ENCODE measurements around the gene TGM3. TPM values are rescaled to one million over a fixed set of nuclear protein-coding genes. Genes with fewer than 3 reads are reported as not detected.

The TGM3 gene
- total RNA-seq, 5 donors from 2014 or later (not counting 1 experiment from before 2014, with no cell fraction given): not detected

- CTCF ChIA-PET: no interaction called here
- Mint-ChIP-seq H3K36me3 (no peaks in the 10 kb centered on the region), H3K4me1 (peaks cover 0 to 10% (median 7%) of the 10 kb centered on the region in 3 donors), H3K4me3 (no peak overlapping the region), H3K27me3 (peaks cover 22 to 33% of the 10 kb centered on the region in 2 donors), H3K27ac (no peak overlapping the region), H3K9me3 (no peaks in the 10 kb centered on the region)
- H3K27me3 ChIP-seq (replicated peaks in 1 of 2; ENCODE audit: control insufficient read depth in 2 of 2, extremely low read depth in 1 of 2, insufficient read depth in 2 of 2, low read length in 1 of 2): peaks cover 0 to 26% of the 10 kb centered on the region in 2 experiments
- no peaks in the 10 kb centered on the region for H3K36me3 ChIP-seq (ENCODE audit: control insufficient read depth in 2 of 2, extremely low read depth in 1 of 2, insufficient read depth in 1 of 2, low read length in 1 of 2)
- ATAC-seq (replicated peaks in 1 of 4): no peak
- H3K9me3 ChIP-seq: no peaks in the 10 kb centered on the region
- POLR2A ChIA-PET: no interaction called here
- peaks cover 0 to 2% of the 10 kb centered on the region in 2 experiments for H3K4me1 ChIP-seq (ENCODE audit: control insufficient read depth in 1 of 2, extremely low read depth in 1 of 2, insufficient read depth in 2 of 2, low read length in 2 of 2)
- DNase-seq: no peak
- H3K4me3 ChIP-seq (ENCODE audit: control insufficient read depth in 1 of 2, extremely low read depth in 1 of 2, low read length in 1 of 2): no peak overlapping the region
- no peak overlapping the region for H3K27ac ChIP-seq (ENCODE audit: low read length)
- no CpG with 5 or more reads among the region's 1 CpG for WGBS (ENCODE audit: insufficient coverage)
Measured at GRCh38 chr20:2254333-2254732, 41.5 kb upstream of the TGM3 start.

- Histone ChIP-seq H3K4me3 (ENCODE audit: control insufficient read depth in 1 of 2, extremely low read depth in 1 of 2, low read length in 1 of 2) (no peak overlapping the region), H3K36me3 (ENCODE audit: control insufficient read depth in 2 of 2, extremely low read depth in 1 of 2, insufficient read depth in 1 of 2, low read length in 1 of 2) (no peaks in the 10 kb centered on the region), H3K27ac (ENCODE audit: low read length) (no peak overlapping the region), H3K4me1 (ENCODE audit: control insufficient read depth in 1 of 2, extremely low read depth in 1 of 2, insufficient read depth in 2 of 2, low read length in 2 of 2) (peaks cover 0 to 2% of the 10 kb centered on the region in 2 experiments), H3K27me3 (replicated peaks in 1 of 2; ENCODE audit: control insufficient read depth in 2 of 2, extremely low read depth in 1 of 2, insufficient read depth in 2 of 2, low read length in 1 of 2) (peaks cover 0 to 34% of the 10 kb centered on the region in 2 experiments), H3K9me3 (no peaks in the 10 kb centered on the region)
- Mint-ChIP-seq H3K27me3 (peaks cover 19 to 38% of the 10 kb centered on the region in 2 donors), H3K27ac (peak overlapping the region in 1 of 2 donors; percentile 34), H3K36me3 (no peaks in the 10 kb centered on the region), H3K9me3 (no peaks in the 10 kb centered on the region), H3K4me1 (peaks cover 0 to 10% (median 7%) of the 10 kb centered on the region in 3 donors), H3K4me3 (no peak overlapping the region)
- DNase-seq (no peak), ATAC-seq (replicated peaks in 1 of 4) (peak in 1 of 4 experiments; percentile 40)
- 65% methylated on average over 7 of the region's 9 CpGs for WGBS (ENCODE audit: insufficient coverage)
- ChIA-PET CTCF (interaction anchor here in 1 of 2 donors (0.7 kb wide), 1 partner anchor 108 kb away, joined by 3 read pairs; no protein-coding TSS in a partner anchor), POLR2A (no interaction called here)
Measured at GRCh38 chr20:2255926-2256531, 39.8 kb upstream of the TGM3 start.

DNA sequence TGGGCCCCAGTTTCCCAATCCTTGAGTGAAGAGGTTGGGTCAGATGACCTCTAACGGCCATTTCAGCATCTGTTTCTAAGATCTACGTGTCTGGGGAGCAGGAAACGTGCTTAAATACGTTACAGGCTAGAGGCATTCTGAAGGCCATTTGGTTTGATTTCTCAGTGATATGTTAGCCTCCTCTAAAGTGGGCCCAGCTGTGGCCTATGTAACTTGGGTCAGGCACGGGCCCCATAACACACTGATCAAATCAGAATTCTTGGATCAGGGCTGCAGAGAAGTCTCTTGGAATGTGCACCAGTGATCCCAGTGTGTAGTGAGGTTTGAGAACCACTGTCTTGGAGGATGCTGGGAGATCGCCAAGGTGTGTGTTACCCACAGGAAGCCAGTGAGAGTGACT lies 36.1 kb upstream of the TGM3 start:
- H3K4me1 ChIP-seq (ENCODE audit: control insufficient read depth in 1 of 2, extremely low read depth in 1 of 2, insufficient read depth in 2 of 2, low read length in 2 of 2): peaks cover 0 to 2% of the 10 kb centered on the region in 2 experiments
- no peak overlapping the region for H3K27ac Mint-ChIP-seq
- WGBS (ENCODE audit: insufficient coverage): 81% methylated on average over 6 of the region's 6 CpGs
- ATAC-seq (replicated peaks in 1 of 4) (no peak), DNase-seq (no peak)
- no peak overlapping the region for H3K4me3 Mint-ChIP-seq
- no peaks in the 10 kb centered on the region for H3K9me3 Mint-ChIP-seq
- POLR2A ChIA-PET: no interaction called here
- no peaks in the 10 kb centered on the region for H3K36me3 ChIP-seq (ENCODE audit: control insufficient read depth in 2 of 2, extremely low read depth in 1 of 2, insufficient read depth in 1 of 2, low read length in 1 of 2)
- no peak overlapping the region for H3K27ac ChIP-seq (ENCODE audit: low read length)
- no peaks in the 10 kb centered on the region for H3K9me3 ChIP-seq
- no peaks in the 10 kb centered on the region for H3K36me3 Mint-ChIP-seq
- peaks cover 0 to 11% (median 7%) of the 10 kb centered on the region in 3 donors for H3K4me1 Mint-ChIP-seq
- H3K4me3 ChIP-seq (ENCODE audit: control insufficient read depth in 1 of 2, extremely low read depth in 1 of 2, low read length in 1 of 2): no peak overlapping the region
- H3K27me3 Mint-ChIP-seq: peaks cover 18 to 29% of the 10 kb centered on the region in 2 donors
- CTCF ChIA-PET: no interaction called here
- H3K27me3 ChIP-seq (replicated peaks in 1 of 2; ENCODE audit: control insufficient read depth in 2 of 2, extremely low read depth in 1 of 2, insufficient read depth in 2 of 2, low read length in 1 of 2): peaks cover 0 to 37% of the 10 kb centered on the region in 2 experiments

DNA sequence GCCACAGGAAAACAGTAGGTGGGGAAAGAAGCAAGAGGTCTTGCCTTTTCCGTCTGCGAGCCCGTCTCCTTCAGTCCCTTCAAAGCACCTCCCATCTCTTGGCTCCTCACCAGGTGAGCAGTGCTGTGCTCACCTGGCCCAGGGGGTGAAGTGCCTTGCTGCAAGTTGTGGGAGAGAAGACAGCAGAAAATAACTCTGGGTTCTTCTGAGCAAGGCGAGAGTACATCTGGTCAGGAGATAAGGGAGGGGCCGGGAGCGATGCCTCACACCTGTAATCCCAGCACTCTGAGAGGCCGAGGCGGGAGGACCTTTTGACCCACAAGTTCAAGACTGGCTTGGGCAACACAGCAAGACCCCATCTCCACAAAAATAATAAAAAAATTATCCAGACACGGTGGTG lies 35.6 kb upstream of the TGM3 start:
- H3K4me1 ChIP-seq (ENCODE audit: control insufficient read depth in 1 of 2, extremely low read depth in 1 of 2, insufficient read depth in 2 of 2, low read length in 2 of 2): peaks cover 0 to 2% of the 10 kb centered on the region in 2 experiments
- no peaks in the 10 kb centered on the region for H3K9me3 Mint-ChIP-seq
- H3K4me3 ChIP-seq (ENCODE audit: control insufficient read depth in 1 of 2, extremely low read depth in 1 of 2, low read length in 1 of 2): no peak overlapping the region
- H3K27ac Mint-ChIP-seq: no peak overlapping the region
- CTCF ChIA-PET: no interaction called here
- H3K4me3 Mint-ChIP-seq: no peak overlapping the region
- no peaks in the 10 kb centered on the region for H3K36me3 ChIP-seq (ENCODE audit: control insufficient read depth in 2 of 2, extremely low read depth in 1 of 2, insufficient read depth in 1 of 2, low read length in 1 of 2)
- H3K27ac ChIP-seq (ENCODE audit: low read length): no peak overlapping the region
- no peaks in the 10 kb centered on the region for H3K36me3 Mint-ChIP-seq
- peaks cover 13 to 27% of the 10 kb centered on the region in 2 donors for H3K27me3 Mint-ChIP-seq
- DNase-seq: no peak
- no peaks in the 10 kb centered on the region for H3K9me3 ChIP-seq
- POLR2A ChIA-PET: no interaction called here
- H3K27me3 ChIP-seq (replicated peaks in 1 of 2; ENCODE audit: control insufficient read depth in 2 of 2, extremely low read depth in 1 of 2, insufficient read depth in 2 of 2, low read length in 1 of 2): peaks cover 0 to 38% of the 10 kb centered on the region in 2 experiments
- H3K4me1 Mint-ChIP-seq: peaks cover 0 to 16% (median 9%) of the 10 kb centered on the region in 3 donors
- WGBS (ENCODE audit: insufficient coverage): no CpG with 5 or more reads among the region's 9 CpGs
- ATAC-seq (replicated peaks in 1 of 4): no peak

- H3K27me3 Mint-ChIP-seq: peaks cover 18 to 24% of the 10 kb centered on the region in 2 donors
- Histone ChIP-seq H3K27ac (ENCODE audit: low read length) (no peak overlapping the region), H3K4me1 (ENCODE audit: control insufficient read depth in 1 of 2, extremely low read depth in 1 of 2, insufficient read depth in 2 of 2, low read length in 2 of 2) (peaks cover 0 to under 1% of the 10 kb centered on the region in 2 experiments), H3K4me3 (ENCODE audit: control insufficient read depth in 1 of 2, extremely low read depth in 1 of 2, low read length in 1 of 2) (no peak overlapping the region), H3K27me3 (replicated peaks in 1 of 2; ENCODE audit: control insufficient read depth in 2 of 2, extremely low read depth in 1 of 2, insufficient read depth in 2 of 2, low read length in 1 of 2) (peaks cover 0 to 36% of the 10 kb centered on the region in 2 experiments), H3K36me3 (ENCODE audit: control insufficient read depth in 2 of 2, extremely low read depth in 1 of 2, insufficient read depth in 1 of 2, low read length in 1 of 2) (no peaks in the 10 kb centered on the region), H3K9me3 (no peaks in the 10 kb centered on the region)
- 76% methylated on average over 7 of the region's 8 CpGs for WGBS (ENCODE audit: insufficient coverage)
- no peaks in the 10 kb centered on the region for H3K9me3 Mint-ChIP-seq
- H3K4me3 Mint-ChIP-seq: no peak overlapping the region
- H3K27ac Mint-ChIP-seq: no peak overlapping the region
- ChIA-PET POLR2A (no interaction called here), CTCF (no interaction called here)
- no peak for ATAC-seq (replicated peaks in 1 of 4)
- no peak for DNase-seq
- H3K4me1 Mint-ChIP-seq: peaks cover 0 to 11% (median 3%) of the 10 kb centered on the region in 3 donors
- H3K36me3 Mint-ChIP-seq: no peaks in the 10 kb centered on the region
Measured at GRCh38 chr20:2261046-2261485, 34.7 kb upstream of the TGM3 start.

DNA sequence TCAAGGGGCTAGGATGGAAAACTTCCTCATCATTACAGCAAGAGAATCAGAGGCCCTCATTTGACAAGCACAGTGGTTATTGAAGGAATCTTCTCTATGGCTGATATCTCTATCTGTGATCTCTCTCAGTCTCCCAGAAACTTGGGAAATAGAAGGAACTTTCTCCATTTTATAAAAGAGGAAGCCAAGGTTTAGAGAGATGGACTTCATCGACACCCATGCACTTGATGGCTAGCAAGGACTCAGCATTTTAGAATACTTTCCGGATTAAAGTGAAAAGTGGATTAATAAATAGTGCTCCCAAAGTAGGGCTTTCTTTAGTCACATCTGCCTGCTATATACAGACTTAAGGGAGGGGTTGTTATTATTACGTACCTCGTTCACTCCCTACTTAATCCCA lies 34.2 kb upstream of the TGM3 start:
- H3K27ac Mint-ChIP-seq: no peak overlapping the region
- H3K4me3 Mint-ChIP-seq: no peak overlapping the region

More for the DNA sequence above, 34.2 kb upstream of the TGM3 start:
- Histone ChIP-seq H3K27me3 (replicated peaks in 1 of 2; ENCODE audit: control insufficient read depth in 2 of 2, extremely low read depth in 1 of 2, insufficient read depth in 2 of 2, low read length in 1 of 2) (peaks cover 0 to 34% of the 10 kb centered on the region in 2 experiments), H3K9me3 (no peaks in the 10 kb centered on the region), H3K4me3 (ENCODE audit: control insufficient read depth in 1 of 2, extremely low read depth in 1 of 2, low read length in 1 of 2) (no peak overlapping the region), H3K27ac (ENCODE audit: low read length) (no peak overlapping the region), H3K4me1 (ENCODE audit: control insufficient read depth in 1 of 2, extremely low read depth in 1 of 2, insufficient read depth in 2 of 2, low read length in 2 of 2) (no peaks in the 10 kb centered on the region), H3K36me3 (ENCODE audit: control insufficient read depth in 2 of 2, extremely low read depth in 1 of 2, insufficient read depth in 1 of 2, low read length in 1 of 2) (no peaks in the 10 kb centered on the region)
- no peak for ATAC-seq (replicated peaks in 1 of 4)
- H3K36me3 Mint-ChIP-seq: no peaks in the 10 kb centered on the region
- CTCF ChIA-PET: no interaction called here
- DNase-seq: no peak
- peaks cover 22 to 28% of the 10 kb centered on the region in 2 donors for H3K27me3 Mint-ChIP-seq
- no CpG with 5 or more reads among the region's 4 CpGs for WGBS (ENCODE audit: insufficient coverage)
- H3K9me3 Mint-ChIP-seq: no peaks in the 10 kb centered on the region
- H3K4me1 Mint-ChIP-seq: peaks cover 0 to 10% (median 2%) of the 10 kb centered on the region in 3 donors
- POLR2A ChIA-PET: no interaction called here
